Parathyroid adenoma (tissue), 2 donors: ENCODE measurements around the gene PCBD1.
A peak's percentile ranks its signal among the peaks of the same experiment; 100 is the strongest.

Experiments
- H2AFZ ChIP-seq: fragments of 300-600 bp; sonication (generic); one replicate; pipeline ENCODE4 v1.7.0; 2017; ENCODE audit warnings: antibody characterized with exemption, mild to moderate bottlenecking
- H3K27ac ChIP-seq: fragments of 300-600 bp; sonication (generic); one replicate; pipeline ENCODE4 v1.7.0; 2017
- H3K27me3 ChIP-seq: fragments of 300-600 bp; sonication (generic); one replicate; pipeline ENCODE4 v1.7.0; 2017; ENCODE audit warnings: low read length; ENCODE audit not compliant: control insufficient read depth, insufficient read depth
- H3K36me3 ChIP-seq: fragments of 300-600 bp; sonication (generic); one replicate; pipeline ENCODE4 v1.7.0; 2017; ENCODE audit warnings: low read length; ENCODE audit not compliant: control insufficient read depth, insufficient read depth
- H3K4me1 ChIP-seq: fragments of 300-600 bp; sonication (generic); one replicate; pipeline ENCODE4 v1.7.0; 2017; ENCODE audit warnings: control low read depth
- H3K4me2 ChIP-seq: fragments of 300-600 bp; sonication (generic); one replicate; pipeline ENCODE4 v1.7.0; 2017; ENCODE audit warnings: low read length
- H3K4me3 ChIP-seq: fragments of 300-600 bp; sonication (generic); one replicate; pipeline ENCODE4 v1.7.0; 2017; ENCODE audit warnings: low read depth, low read length
- H3K79me2 ChIP-seq: fragments of 300-600 bp; sonication (generic); one replicate; pipeline ENCODE4 v1.7.0; 2017; ENCODE audit warnings: control low read depth
- H3K9ac ChIP-seq: fragments of 300-600 bp; sonication (generic); one replicate; pipeline ENCODE4 v1.7.0; 2017; ENCODE audit warnings: mild to moderate bottlenecking
- H3K9me3 ChIP-seq: fragments of 300-600 bp; sonication (generic); one replicate; pipeline ENCODE4 v1.7.0; 2017; ENCODE audit warnings: low read length; ENCODE audit not compliant: control insufficient read depth
- CTCF ChIP-seq: fragments of 300-600 bp; sonication (generic); IDR thresholded peaks from one replicate; pipeline ENCODE4 v1.7.0; 2017; ENCODE audit warnings: antibody characterized with exemption, mild to moderate bottlenecking
- donor health status: primary hyperparathyroidism.

Gene PCBD1

DNA sequence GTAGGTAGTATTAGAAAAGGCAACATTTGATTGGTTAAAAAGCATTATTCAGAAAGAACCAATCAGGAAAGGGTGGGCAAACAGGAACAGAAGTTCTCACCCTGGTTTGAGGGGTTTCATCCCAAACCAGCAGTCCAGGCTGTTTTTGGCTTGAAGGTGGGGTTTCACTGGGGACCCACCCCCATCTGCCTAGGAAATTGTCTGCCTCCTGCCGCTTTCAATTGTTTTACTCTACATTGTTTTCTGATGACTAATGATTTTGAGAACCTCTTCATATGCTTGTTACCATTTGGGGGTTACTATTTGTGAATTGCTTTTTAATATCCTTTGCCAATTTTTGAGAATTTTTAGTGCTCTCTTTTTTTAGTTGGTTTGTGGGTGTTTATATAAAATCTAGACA is 3.3 kb upstream of the PCBD1 start:
- H3K4me2 ChIP-seq = no peak overlapping the region
- H3K79me2 ChIP-seq = no peaks in the 10 kb centered on the region
- H3K36me3 ChIP-seq = no peaks in the 10 kb centered on the region
- H3K27ac ChIP-seq = no peak overlapping the region
- no peak overlapping the region for H2AFZ ChIP-seq
- no peaks in the 10 kb centered on the region for H3K27me3 ChIP-seq
- no peaks in the 10 kb centered on the region for H3K9me3 ChIP-seq
- H3K4me3 ChIP-seq = no peak overlapping the region
- TF ChIP-seq CTCF = no peak
- H3K4me1 ChIP-seq = peaks cover 9% of the 10 kb centered on the region
- H3K9ac ChIP-seq = no peak overlapping the region

- H2AFZ ChIP-seq = peak overlapping the region; percentile 73
- no peak for TF ChIP-seq CTCF
- H3K27me3 ChIP-seq = no peaks in the 10 kb centered on the region
- H3K9ac ChIP-seq = no peak overlapping the region
- no peaks in the 10 kb centered on the region for H3K79me2 ChIP-seq
- no peak overlapping the region for H3K4me2 ChIP-seq
- no peak overlapping the region for H3K4me3 ChIP-seq
- H3K4me1 ChIP-seq = peaks cover 9% of the 10 kb centered on the region
- no peaks in the 10 kb centered on the region for H3K36me3 ChIP-seq
- no peaks in the 10 kb centered on the region for H3K9me3 ChIP-seq
- H3K27ac ChIP-seq = peak overlapping the region; percentile 22
Measured at GRCh38 chr10:70890917-70891431, 2.6 kb upstream of the PCBD1 start.

- no peak overlapping the region for H3K27ac ChIP-seq
Measured at GRCh38 chr10:70889291-70889690, 926 bp upstream of the PCBD1 start.

GRCh38 chr10:70886921-70887665 is 1.3 kb downstream of the PCBD1 start:
- Histone ChIP-seq H3K4me3 (peak overlapping the region; percentile 74), H3K9me3 (no peaks in the 10 kb centered on the region), H3K27me3 (no peaks in the 10 kb centered on the region), H3K27ac (peak overlapping the region; percentile 81), H3K4me2 (peak overlapping the region; percentile 89), H3K36me3 (no peaks in the 10 kb centered on the region), H3K79me2 (no peaks in the 10 kb centered on the region), H3K4me1 (peaks cover 7% of the 10 kb centered on the region), H3K9ac (no peak overlapping the region), H2AFZ (peak overlapping the region; percentile 97)
- TF ChIP-seq CTCF = no peak

More at GRCh38 chr10:70889291-70889690, 926 bp upstream of the PCBD1 start:
- no peak overlapping the region for H3K9ac ChIP-seq
- H3K27me3 ChIP-seq = no peaks in the 10 kb centered on the region
- H3K36me3 ChIP-seq = no peaks in the 10 kb centered on the region
- H3K4me1 ChIP-seq = peaks cover 9% of the 10 kb centered on the region
- no peaks in the 10 kb centered on the region for H3K9me3 ChIP-seq
- no peak overlapping the region for H3K4me2 ChIP-seq
- no peak overlapping the region for H2AFZ ChIP-seq
- H3K4me3 ChIP-seq = no peak overlapping the region
- TF ChIP-seq CTCF = no peak
- H3K79me2 ChIP-seq = no peaks in the 10 kb centered on the region
